CD14-positive monocyte (primary cell): ENCODE results near the gene SCYL1. TPM values are rescaled to one million over a fixed set of nuclear protein-coding genes. Genes with fewer than 3 reads are reported as not detected.

Experiments used
- DNase-seq, 3 donors: peaks; one replicate each; pipeline ENCODE4 v3.0.0-alpha.2; 2011 to 2022
- H2AFZ ChIP-seq: 2 replicates; pipeline ENCODE4 v1.6.0; 2012; ENCODE audit warnings: mild to moderate bottlenecking, low read depth, low read length, inconsistent platforms; ENCODE audit not compliant: insufficient read depth, poor library complexity, severe bottlenecking
- H3K27ac ChIP-seq, 2 donors: 1 replicate in 1 of 2; 2 replicates in 1 of 2; pipeline ENCODE4 v1.5.1; 2012 to 2013; ENCODE audit warnings: low read length in 2 of 2, control low read depth in 1 of 2, inconsistent platforms in 1 of 2, low read depth in 1 of 2, mild to moderate bottlenecking in 1 of 2
- H3K27me3 ChIP-seq, 2 donors: one replicate each; pipeline versions ENCODE4 v1.6.0 to v1.6.1; 2011 to 2013; ENCODE audit warnings: low read length in 2 of 2; ENCODE audit not compliant: control insufficient read depth in 2 of 2, insufficient read depth in 2 of 2
- H3K36me3 ChIP-seq, 2 donors: replicated peaks in 1 of 2; 1 replicate in 1 of 2; 2 replicates in 1 of 2; pipeline versions ENCODE4 v1.5.1 to v1.6.1; 2012 to 2013; ENCODE audit warnings: low read length in 2 of 2, control low read depth in 1 of 2, inconsistent platforms in 1 of 2, mild to moderate bottlenecking in 1 of 2; ENCODE audit not compliant: insufficient read depth in 2 of 2, control insufficient read depth in 1 of 2
- H3K4me1 ChIP-seq, 2 donors: 1 replicate in 1 of 2; 2 replicates in 1 of 2; pipeline versions ENCODE4 v1.5.1 to v1.6.1; 2012 to 2013; ENCODE audit warnings: low read length in 2 of 2, control low read depth in 1 of 2, inconsistent platforms in 1 of 2, mild to moderate bottlenecking in 1 of 2, moderate library complexity in 1 of 2; ENCODE audit not compliant: insufficient read depth in 2 of 2, control insufficient read depth in 1 of 2
- H3K4me2 ChIP-seq: replicated peaks from 2 replicates; pipeline ENCODE3; 2012; ENCODE audit warnings: low read length, moderate library complexity, mild to moderate bottlenecking; ENCODE audit not compliant: poor library complexity, severe bottlenecking; ENCODE audit errors: extremely low read depth
- H3K4me3 ChIP-seq, 3 experiments: fragments of 200-600 bp in 1 of 3; sonication (generic) in 1 of 3; replicated peaks in 1 of 3; 1 replicate in 2 of 3; 2 replicates in 1 of 3; pipeline ENCODE4 v1.5.1; 2011 to 2013; ENCODE audit warnings: low read length in 3 of 3, mild to moderate bottlenecking in 3 of 3, control low read depth in 2 of 3, low read depth in 2 of 3, inconsistent platforms in 1 of 3, moderate library complexity in 1 of 3
- H3K79me2 ChIP-seq: 2 replicates; pipeline ENCODE4 v1.6.0; 2012; ENCODE audit warnings: mild to moderate bottlenecking, control low read depth, inconsistent platforms, low read length, moderate library complexity; ENCODE audit not compliant: insufficient read depth
- H3K9ac ChIP-seq: 2 replicates; pipeline ENCODE4 v1.6.0; 2017; ENCODE audit warnings: low read length, mild to moderate bottlenecking; ENCODE audit not compliant: insufficient read depth, poor library complexity, severe bottlenecking
- H3K9me3 ChIP-seq, 2 donors: replicated peaks in 1 of 2; 1 replicate in 1 of 2; 2 replicates in 1 of 2; pipeline versions ENCODE4 v1.5.1 to v1.6.1; 2012 to 2013; ENCODE audit warnings: low read length in 2 of 2, control low read depth in 1 of 2; ENCODE audit not compliant: control insufficient read depth in 1 of 2, insufficient read depth in 1 of 2
- H4K20me1 ChIP-seq: 2 replicates; pipeline ENCODE4 v1.6.0; 2012; ENCODE audit warnings: mild to moderate bottlenecking, low read length, control low read depth, moderate library complexity; ENCODE audit not compliant: insufficient read depth
- H3K27ac Mint-ChIP-seq, 7 donors: one replicate each; pipeline ENCODE4 v1.8.0; 2020; ENCODE audit warnings: mild to moderate bottlenecking in 7 of 7, mixed read lengths in 7 of 7, moderate library complexity in 6 of 7, inconsistent platforms in 2 of 7
- H3K27me3 Mint-ChIP-seq, 3 donors: one replicate each; pipeline ENCODE4 v1.8.0; 2021 to 2022; ENCODE audit warnings: low read depth in 3 of 3, mild to moderate bottlenecking in 3 of 3, mixed read lengths in 3 of 3, moderate library complexity in 3 of 3, inconsistent platforms in 1 of 3
- H3K36me3 Mint-ChIP-seq, 2 donors: one replicate each; pipeline ENCODE4 v1.8.0; 2020; ENCODE audit warnings: mixed read lengths in 2 of 2, inconsistent platforms in 1 of 2, mild to moderate bottlenecking in 1 of 2
- H3K4me1 Mint-ChIP-seq: one replicate; pipeline ENCODE4 v1.8.0; 2020; ENCODE audit warnings: mild to moderate bottlenecking, mixed read lengths
- H3K4me3 Mint-ChIP-seq, 2 donors: one replicate each; pipeline ENCODE4 v1.8.0; 2020; ENCODE audit warnings: mild to moderate bottlenecking in 2 of 2, mixed read lengths in 2 of 2, moderate library complexity in 1 of 2
- H3K9me3 Mint-ChIP-seq, 7 donors: one replicate each; pipeline ENCODE4 v1.8.0; 2020 to 2022; ENCODE audit warnings: mixed read lengths in 7 of 7, mild to moderate bottlenecking in 6 of 7, moderate library complexity in 6 of 7, inconsistent platforms in 2 of 7
- WGBS: methylation state at CpG from one replicate; pipeline ENCODE4 v1.1.5; 2013; ENCODE audit warnings: missing lambda C conversion rate; ENCODE audit not compliant: insufficient coverage; 5-methylcytosine and 5-hydroxymethylcytosine counted together
- intact Hi-C, 2 donors: fragments of 100-400 bp; cut with micrococcal nuclease; formaldehyde crosslinking; loops; one replicate each; pipeline versions ENCODE4 v1.15.0 to v1.15.1; 2023
- polyA plus RNA-seq, 3 donors: library from polyadenylated mRNA; depleted of rRNA in 1 of 3; unstranded in 2 of 3; stranded (reverse) in 1 of 3; fragments of 300-500 nt in 2 of 3; fragments of >200 nt in 1 of 3; fragmentation: Illumina TruSeq in 2 of 3; gene quantifications; 1 replicate in 2 of 3; 2 replicates in 1 of 3; pipeline ENCODE4 v1.2.3, GENCODE V29; 2012 to 2021
- TF ChIP-seq, protein P1 (sequence below): fragments of 200-600 bp; IDR thresholded peaks from one replicate; pipeline ENCODE4 v1.8.0; 2022; ENCODE audit warnings: antibody characterized with exemption, mild to moderate bottlenecking

SCYL1 gene
- polyA plus RNA-seq, 3 donors = 18.6 to 71.6 (median 29.7) TPM

DNA sequence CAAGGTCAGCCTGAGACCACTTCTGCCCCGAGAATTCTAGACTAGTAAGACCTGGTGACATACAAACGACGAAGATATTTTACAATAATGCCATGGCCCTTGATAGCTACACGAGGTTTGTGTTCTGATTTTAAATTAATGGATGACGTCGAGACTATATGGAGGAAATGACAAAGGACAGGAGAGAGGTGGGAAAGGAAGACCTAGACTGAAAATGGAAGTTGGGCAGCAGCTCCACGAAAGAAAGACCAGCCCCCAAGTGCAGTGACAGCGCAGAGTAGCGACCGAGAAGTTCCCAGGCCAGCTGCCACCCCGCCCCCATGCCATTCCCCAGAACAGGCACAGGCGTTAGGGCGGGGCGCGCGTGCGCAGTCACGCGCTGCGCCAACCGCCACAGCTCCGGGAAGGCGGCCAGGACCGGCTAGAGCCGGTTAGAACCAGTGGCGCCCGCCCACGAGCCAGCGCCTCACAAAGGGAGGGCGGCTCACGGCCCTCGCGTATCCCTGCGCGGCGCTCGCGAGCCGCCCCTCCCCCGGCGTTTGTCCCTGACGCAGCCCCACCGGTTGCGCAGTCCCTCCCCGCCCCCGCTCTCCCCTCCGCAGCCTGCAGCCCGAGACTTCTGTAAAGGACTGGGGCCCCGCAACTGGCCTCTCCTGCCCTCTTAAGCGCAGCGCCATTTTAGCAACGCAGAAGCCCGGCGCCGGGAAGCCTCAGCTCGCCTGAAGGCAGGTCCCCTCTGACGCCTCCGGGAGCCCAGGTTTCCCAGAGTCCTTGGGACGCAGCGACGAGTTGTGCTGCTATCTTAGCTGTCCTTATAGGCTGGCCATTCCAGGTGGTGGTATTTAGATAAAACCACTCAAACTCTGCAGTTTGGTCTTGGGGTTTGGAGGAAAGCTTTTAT is 27.5 kb upstream of the SCYL1 start:
- Histone ChIP-seq H2AFZ (peak overlapping the region; percentile 14), H3K9me3 (no peaks in the 10 kb centered on the region), H3K4me3 (peak overlapping the region; percentile 96 to 100 (median 99)), H3K4me1 (peaks cover 47 to 55% of the 10 kb centered on the region in 2 donors), H3K36me3 (peaks cover 14 to 32% of the 10 kb centered on the region in 2 donors), H3K79me2 (peaks cover 86% of the 10 kb centered on the region), H3K27me3 (no peaks in the 10 kb centered on the region), H3K27ac (peak overlapping the region; percentile 98), H3K4me2 (peak overlapping the region; percentile 93), H3K9ac (peak overlapping the region; percentile 100), H4K20me1 (peaks cover 34% of the 10 kb centered on the region)
- WGBS = under 1% methylated on average over 61 of the region's 61 CpGs
- Mint-ChIP-seq H3K9me3 (peaks cover 0 to 4% (median 0%) of the 10 kb centered on the region in 7 donors), H3K4me1 (peaks cover 40% of the 10 kb centered on the region), H3K36me3 (no peaks in the 10 kb centered on the region), H3K4me3 (peak overlapping the region; percentile 82 to 90), H3K27ac (peak overlapping the region in 5 of 7 donors; percentile 96 to 98 (median 98)), H3K27me3 (no peaks in the 10 kb centered on the region)
- DNase-seq = peak; percentile 99
- intact Hi-C loops = loop anchor here (1.0 to 2.0 kb wide), 3 partner anchors 21 to 75 kb away; partner anchors contain the start of gene NEAT1 (in 2 of the 2)
- TF ChIP-seq, protein P1, sequence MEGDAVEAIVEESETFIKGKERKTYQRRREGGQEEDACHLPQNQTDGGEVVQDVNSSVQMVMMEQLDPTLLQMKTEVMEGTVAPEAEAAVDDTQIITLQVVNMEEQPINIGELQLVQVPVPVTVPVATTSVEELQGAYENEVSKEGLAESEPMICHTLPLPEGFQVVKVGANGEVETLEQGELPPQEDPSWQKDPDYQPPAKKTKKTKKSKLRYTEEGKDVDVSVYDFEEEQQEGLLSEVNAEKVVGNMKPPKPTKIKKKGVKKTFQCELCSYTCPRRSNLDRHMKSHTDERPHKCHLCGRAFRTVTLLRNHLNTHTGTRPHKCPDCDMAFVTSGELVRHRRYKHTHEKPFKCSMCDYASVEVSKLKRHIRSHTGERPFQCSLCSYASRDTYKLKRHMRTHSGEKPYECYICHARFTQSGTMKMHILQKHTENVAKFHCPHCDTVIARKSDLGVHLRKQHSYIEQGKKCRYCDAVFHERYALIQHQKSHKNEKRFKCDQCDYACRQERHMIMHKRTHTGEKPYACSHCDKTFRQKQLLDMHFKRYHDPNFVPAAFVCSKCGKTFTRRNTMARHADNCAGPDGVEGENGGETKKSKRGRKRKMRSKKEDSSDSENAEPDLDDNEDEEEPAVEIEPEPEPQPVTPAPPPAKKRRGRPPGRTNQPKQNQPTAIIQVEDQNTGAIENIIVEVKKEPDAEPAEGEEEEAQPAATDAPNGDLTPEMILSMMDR = no peak

DNA sequence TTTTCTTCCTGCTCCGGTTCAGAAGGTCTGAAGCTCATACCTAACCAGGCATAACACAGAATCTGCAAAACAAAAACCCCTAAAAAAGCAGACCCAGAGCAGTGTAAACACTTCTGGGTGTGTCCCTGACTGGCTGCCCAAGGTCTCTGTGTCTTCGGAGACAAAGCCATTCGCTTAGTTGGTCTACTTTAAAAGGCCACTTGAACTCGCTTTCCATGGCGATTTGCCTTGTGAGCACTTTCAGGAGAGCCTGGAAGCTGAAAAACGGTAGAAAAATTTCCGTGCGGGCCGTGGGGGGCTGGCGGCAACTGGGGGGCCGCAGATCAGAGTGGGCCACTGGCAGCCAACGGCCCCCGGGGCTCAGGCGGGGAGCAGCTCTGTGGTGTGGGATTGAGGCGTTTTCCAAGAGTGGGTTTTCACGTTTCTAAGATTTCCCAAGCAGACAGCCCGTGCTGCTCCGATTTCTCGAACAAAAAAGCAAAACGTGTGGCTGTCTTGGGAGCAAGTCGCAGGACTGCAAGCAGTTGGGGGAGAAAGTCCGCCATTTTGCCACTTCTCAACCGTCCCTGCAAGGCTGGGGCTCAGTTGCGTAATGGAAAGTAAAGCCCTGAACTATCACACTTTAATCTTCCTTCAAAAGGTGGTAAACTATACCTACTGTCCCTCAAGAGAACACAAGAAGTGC is 26.7 kb upstream of the SCYL1 start:
- Histone ChIP-seq H3K4me3 (peak overlapping the region; percentile 96 to 100 (median 99)), H3K9ac (peak overlapping the region; percentile 100), H3K36me3 (peaks cover 22 to 40% of the 10 kb centered on the region in 2 donors), H3K4me2 (peak overlapping the region; percentile 93), H3K4me1 (peaks cover 39 to 47% of the 10 kb centered on the region in 2 donors), H3K9me3 (no peaks in the 10 kb centered on the region), H3K79me2 (peaks cover 94% of the 10 kb centered on the region), H2AFZ (peak overlapping the region; percentile 45), H4K20me1 (peaks cover 42% of the 10 kb centered on the region), H3K27ac (peak overlapping the region; percentile 92 to 98), H3K27me3 (no peaks in the 10 kb centered on the region)
- intact Hi-C loops = loop anchor here in 1 of 2 donors (2.0 kb wide), 1 partner anchor 75 kb away; the partner anchor contains the start of gene NEAT1
- no peaks in the 10 kb centered on the region for H3K27me3 Mint-ChIP-seq
- H3K36me3 Mint-ChIP-seq = no peaks in the 10 kb centered on the region
- H3K9me3 Mint-ChIP-seq = peaks cover 0 to 7% (median 0%) of the 10 kb centered on the region in 7 donors
- DNase-seq = peak; percentile 70 to 80 (median 78)
- TF ChIP-seq, protein P1 = no peak
- peaks cover 33% of the 10 kb centered on the region for H3K4me1 Mint-ChIP-seq
- H3K4me3 Mint-ChIP-seq = no peak overlapping the region
- H3K27ac Mint-ChIP-seq = no peak overlapping the region
- WGBS = 4% methylated on average over 17 of the region's 24 CpGs
